Thyroid gland (tissue), 4 donors: Measurements from ENCODE around the gene TEAD3.

Source experiments
- CTCF ChIP-seq, 6 experiments: fragments of 200-600 bp in 3 of 6; fragments of 450-650 bp in 3 of 6; sonication (generic) in 3 of 6; IDR thresholded peaks; one replicate each; pipeline ENCODE4 v1.5.1; 2016 to 2019; ENCODE audit warnings: antibody characterized with exemption in 6 of 6, mild to moderate bottlenecking in 2 of 6, inconsistent platforms in 1 of 6, moderate library complexity in 1 of 6
- POLR2A ChIP-seq, 2 donors: fragments of 450-650 bp; IDR thresholded peaks; one replicate each; pipeline ENCODE4 v1.6.1; 2017; ENCODE audit warnings: antibody characterized with exemption in 2 of 2, mild to moderate bottlenecking in 2 of 2, moderate library complexity in 1 of 2

GRCh38 chr6:35494161-35494563 is 2.7 kb downstream of the TEAD3 start:
- TF ChIP-seq CTCF (IDR thresholded peaks at IDR 0.05) (no peak), POLR2A (IDR thresholded peaks at IDR 0.05) (no peak)
